HG02885 (cell line): ENCODE measurements around the gene TCF25.
"Not testable (repeated sequence)": the region's sequence is repeated elsewhere in the genome, so short reads cannot be mapped to it uniquely, and the experiment has no call there.

Experiments used
- ATAC-seq: cut with Tn5 transposase; IDR thresholded peaks from one replicate; pipeline ENCODE4 v1.9.1; 2021; ENCODE audit warnings: mild to moderate bottlenecking; ENCODE audit not compliant: unreplicated experiment, poor library complexity

The TCF25 gene

DNA sequence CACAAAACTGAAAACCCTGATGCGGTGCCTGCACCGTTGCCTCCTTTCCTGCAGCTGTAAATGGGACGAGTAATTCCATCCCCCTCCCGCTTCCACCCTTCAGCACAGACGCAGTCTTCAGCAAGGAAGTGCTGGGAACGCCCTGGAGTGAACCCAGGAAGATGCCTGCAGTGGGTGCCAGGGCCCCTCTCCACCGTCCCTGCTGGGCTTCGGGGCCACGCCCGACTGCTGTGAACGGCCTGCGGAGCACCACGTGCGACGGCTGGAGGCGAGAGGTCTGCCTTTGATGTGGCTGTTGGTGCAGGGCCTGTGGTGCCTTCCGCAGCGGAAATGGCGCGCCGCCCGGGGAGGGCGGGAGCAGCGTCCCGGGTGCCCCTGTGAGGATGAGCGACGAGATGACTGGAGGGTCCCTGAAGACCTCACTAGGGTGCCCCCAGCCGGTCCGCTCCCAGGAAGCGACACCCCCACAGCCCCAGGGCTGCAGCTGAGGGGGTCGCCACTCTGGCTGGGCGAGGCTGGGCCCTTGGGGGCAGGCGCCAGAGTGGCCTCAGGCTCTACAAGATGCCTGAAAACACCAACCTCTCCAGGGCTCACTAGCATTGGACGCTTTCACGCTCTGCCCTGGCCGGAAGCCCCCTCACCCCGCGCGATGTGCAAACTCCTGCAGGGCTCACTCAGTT is 44.5 kb downstream of the TCF25 start:
- ATAC-seq: peak; percentile 78

DNA sequence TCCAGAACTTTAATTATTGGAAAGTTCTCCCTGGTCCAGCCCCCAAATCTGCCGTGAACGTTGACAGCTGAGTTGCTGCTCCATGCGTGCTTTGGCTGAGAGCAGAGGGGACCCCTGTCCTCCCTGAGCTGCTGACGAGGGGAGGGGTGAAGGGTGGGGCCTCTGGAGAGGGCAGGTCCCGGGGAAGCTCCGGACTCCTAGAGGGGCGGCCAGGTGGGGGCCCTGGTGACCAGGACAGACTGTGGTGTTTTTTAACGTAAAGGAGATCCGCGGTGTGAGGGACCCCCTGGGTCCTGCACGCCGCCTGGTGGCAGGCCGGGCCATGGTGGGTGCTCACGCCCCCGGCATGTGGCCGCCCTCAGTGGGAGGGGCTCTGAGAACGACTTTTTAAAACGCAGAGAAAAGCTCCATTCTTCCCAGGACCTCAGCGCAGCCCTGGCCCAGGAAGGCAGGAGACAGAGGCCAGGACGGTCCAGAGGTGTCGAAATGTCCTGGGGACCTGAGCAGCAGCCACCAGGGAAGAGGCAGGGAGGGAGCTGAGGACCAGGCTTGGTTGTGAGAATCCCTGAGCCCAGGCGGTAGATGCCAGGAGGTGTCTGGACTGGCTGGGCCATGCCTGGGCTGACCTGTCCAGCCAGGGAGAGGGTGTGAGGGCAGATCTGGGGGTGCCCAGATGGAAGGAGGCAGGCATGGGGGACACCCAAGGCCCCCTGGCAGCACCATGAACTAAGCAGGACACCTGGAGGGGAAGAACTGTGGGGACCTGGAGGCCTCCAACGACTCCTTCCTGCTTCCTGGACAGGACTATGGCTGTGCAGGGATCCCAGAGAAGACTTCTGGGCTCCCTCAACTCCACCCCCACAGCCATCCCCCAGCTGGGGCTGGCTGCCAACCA is 45.3 kb downstream of the TCF25 start, which contains the start of gene MC1R:
Gene MC1R, plus strand, starts transcription at position 410 of the 895 bp plus-strand sequence. Its CDS starts 397 bp downstream, at position 807.
- ATAC-seq: no peak

DNA sequence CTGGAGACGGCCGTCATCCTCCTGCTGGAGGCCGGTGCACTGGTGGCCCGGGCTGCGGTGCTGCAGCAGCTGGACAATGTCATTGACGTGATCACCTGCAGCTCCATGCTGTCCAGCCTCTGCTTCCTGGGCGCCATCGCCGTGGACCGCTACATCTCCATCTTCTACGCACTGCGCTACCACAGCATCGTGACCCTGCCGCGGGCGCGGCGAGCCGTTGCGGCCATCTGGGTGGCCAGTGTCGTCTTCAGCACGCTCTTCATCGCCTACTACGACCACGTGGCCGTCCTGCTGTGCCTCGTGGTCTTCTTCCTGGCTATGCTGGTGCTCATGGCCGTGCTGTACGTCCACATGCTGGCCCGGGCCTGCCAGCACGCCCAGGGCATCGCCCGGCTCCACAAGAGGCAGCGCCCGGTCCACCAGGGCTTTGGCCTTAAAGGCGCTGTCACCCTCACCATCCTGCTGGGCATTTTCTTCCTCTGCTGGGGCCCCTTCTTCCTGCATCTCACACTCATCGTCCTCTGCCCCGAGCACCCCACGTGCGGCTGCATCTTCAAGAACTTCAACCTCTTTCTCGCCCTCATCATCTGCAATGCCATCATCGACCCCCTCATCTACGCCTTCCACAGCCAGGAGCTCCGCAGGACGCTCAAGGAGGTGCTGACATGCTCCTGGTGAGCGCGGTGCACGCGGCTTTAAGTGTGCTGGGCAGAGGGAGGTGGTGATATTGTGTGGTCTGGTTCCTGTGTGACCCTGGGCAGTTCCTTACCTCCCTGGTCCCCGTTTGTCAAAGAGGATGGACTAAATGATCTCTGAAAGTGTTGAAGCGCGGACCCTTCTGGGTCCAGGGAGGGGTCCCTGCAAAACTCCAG is 46.4 kb downstream of the TCF25 start:
- ATAC-seq: no peak

DNA sequence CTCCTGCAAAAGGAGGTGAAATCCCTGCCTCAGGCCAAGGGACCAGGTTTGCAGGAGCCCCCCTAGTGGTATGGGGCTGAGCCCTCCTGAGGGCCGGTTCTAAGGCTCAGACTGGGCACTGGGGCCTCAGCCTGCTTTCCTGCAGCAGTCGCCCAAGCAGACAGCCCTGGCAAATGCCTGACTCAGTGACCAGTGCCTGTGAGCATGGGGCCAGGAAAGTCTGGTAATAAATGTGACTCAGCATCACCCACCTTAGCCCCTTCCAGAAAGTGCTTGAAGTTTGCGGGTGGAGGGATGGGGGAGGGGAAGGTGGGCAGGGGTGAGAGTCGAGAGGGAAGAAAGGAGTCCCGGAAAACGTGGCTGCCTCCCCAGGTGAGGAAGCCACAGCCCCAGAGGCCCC is 47.3 kb downstream of the TCF25 start:
- ATAC-seq: no peak

DNA sequence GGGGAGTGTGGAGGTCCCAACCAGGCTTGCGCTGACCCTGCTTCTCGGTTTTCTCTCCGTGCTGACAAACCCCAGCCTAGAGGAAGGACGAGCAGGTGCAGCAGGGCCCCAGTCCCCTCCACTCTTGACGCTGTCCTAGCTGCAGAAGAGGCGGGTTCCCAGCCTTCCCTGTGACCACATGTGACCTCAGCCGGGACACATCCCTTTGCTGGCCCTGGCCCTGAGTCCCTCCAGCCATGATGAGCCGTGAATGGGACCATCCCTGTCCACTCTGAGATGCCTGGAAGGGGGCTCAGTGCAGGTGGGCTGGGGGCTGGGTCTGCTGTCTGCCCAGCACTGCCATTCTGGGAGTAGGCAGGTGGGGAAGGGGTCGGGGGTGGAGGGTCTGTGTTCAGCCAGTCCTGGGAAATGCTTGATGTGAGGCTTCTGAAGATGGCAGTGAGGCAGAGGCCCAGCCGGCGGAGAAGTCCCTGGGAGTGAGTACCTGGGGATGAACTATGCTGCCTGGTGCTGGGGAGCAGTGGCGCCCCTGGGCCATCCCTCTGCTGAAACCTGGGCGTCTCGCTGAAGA is 47.8 kb downstream of the TCF25 start:
- ATAC-seq: no peak

DNA sequence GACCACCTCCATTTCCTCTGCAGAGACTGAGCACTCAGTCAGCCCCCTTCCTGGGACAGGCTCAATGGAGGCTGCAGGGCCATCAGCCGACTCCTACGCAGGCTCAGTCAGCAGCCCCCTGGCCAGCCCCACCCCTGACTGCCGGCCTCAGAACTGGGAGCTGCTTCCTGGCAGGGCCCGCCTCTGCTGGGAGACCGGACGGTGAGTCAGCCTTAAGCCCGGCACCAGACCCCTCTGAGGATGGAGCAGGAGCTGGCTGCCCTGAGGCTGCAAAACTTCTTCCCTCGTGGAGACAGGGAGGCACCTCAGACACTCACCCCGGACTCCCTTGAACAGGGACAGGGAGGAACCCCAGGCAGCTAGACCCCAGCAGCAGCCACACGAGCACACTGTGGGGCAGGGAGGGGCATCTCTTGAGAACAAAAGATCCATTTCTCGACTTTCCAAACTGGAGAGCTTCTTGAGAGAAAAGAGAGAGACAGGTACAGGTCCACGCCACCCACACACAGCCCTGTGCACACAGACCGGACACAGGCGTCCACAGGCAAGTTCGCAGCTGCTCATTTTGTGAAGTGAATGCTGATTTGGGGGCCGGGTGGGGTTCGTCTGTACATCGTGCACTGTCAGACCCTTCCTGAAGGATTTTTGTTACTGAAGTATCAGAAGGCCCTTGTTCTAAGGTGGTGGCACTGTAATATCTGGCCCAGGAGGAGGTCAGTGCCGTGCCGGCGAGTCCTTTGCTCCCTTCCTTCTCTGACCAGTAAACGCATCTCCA is 48.5 kb downstream of the TCF25 start:
- no peak for ATAC-seq

DNA sequence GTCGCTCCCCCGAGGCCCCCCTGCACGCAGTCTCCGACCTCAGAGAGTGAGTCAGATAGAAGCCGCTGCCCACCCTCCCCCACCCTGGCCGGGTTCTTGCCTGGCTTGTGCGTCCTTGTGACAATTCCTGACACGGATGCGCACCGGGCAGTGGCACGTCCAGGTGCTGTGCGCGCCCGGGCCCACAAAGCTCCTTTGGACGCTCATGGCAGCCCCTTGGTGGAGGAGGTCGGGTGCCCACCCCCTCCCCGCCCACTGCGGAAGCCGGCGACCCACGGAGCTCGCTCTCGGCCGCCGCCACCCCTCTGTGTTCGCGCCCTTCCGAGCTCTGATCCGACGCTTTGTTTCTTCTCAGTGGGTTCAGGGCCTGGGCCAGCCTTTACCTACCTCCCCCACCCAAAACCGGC is 49.1 kb downstream of the TCF25 start:
- ATAC-seq: no peak

DNA sequence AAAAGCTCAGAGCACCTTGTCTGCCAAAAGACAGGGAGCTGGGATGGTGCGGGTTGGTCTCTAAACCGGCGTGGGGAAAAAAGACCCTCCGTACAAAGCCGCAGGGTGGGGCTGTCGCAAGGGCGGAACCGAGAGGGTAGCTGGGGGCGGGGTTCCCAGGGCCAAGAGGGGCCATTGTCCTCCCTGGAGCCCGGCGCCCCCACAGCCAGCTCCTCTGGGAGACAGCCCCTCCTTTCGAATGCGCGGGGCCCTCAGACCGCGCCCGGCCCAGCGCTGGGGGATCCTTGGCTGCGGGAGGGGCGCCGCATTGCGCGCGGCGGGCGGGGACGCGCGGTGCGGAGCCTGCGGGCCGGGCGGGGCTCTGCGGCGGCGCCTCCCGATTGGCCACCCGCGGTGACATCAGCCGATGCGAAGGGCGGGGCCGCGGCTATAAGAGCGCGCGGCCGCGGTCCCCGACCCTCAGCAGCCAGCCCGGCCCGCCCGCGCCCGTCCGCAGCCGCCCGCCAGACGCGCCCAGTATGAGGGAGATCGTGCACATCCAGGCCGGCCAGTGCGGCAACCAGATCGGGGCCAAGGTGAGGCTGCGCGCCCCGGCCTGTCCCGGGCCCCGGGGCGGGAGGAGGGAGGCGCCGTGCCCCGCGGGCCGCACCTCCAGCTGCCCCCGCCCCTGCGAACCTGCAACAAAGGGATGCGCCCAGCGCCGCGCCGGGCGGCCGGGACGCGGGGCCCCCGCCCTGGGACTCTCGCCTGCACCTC is 49.7 kb downstream of the TCF25 start, which contains the start of gene TUBB3:
Gene TUBB3, plus strand, starts transcription at position 459 of the 756 bp plus-strand sequence. Its CDS starts 60 bp downstream, at position 519.
- ATAC-seq: peak; percentile 52

DNA sequence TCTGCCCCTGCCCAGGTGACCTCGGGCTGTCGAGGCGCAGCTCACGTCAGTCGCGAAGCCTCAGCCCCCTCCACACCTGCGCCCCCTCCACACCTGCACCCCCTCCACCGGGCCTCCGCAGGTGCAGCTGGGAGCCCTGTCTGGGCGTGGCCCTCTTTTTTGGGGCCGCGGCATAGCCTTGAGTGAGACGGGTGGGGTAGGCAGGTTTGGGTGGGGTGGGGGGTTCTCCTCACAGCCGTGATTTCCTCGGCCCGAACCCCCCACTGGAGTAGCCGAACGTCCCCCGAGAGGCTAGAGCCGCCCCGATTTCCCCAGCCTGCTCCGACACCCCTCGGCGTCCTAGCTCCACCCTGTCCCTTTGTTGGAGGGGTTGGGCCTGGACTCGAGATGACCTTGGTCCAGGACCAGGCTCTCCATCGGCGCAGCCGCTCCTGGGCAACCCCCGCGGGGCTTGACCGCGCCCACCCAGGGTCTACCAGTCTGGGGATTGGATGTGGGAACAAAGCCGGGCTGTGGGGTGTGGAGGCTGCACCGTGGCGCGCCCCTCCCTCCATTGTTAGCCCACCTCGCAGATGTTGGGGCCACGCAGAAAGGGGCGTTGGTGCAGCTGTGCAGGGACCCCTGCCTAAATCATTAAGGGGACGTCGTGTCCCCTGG is 50.4 kb downstream of the TCF25 start:
- no peak for ATAC-seq

DNA sequence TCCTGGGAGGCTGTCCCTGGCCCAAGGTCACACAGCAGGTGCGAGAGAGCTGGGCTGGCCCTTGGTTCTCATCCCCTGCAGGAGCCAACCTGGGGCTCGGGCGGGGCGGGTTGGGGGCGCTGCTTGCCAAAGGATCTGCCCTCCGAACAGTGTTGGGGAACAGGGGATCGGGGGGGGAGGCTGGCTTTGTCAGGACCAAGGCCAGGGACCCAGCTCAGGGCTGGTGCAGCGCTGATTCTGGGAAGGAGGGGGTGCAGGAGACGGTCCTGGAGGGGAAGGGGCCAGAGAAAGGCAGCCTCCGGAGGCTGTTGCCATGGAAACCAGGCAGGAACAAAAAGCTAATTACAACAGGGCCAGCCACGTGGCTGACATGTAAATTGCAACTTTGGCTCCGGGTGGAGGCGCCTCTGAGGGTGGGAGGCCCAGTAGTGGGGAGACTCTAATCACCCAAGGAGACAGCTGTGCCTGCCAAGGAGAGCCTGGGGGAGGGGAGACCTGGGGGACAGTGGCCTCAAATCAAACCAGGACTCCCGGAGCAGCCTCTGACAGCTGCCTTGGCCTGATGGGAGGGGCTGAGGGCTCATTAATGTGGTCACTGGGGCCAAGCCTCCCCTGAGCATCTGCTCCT is 51.0 kb downstream of the TCF25 start:
- ATAC-seq: no peak

DNA sequence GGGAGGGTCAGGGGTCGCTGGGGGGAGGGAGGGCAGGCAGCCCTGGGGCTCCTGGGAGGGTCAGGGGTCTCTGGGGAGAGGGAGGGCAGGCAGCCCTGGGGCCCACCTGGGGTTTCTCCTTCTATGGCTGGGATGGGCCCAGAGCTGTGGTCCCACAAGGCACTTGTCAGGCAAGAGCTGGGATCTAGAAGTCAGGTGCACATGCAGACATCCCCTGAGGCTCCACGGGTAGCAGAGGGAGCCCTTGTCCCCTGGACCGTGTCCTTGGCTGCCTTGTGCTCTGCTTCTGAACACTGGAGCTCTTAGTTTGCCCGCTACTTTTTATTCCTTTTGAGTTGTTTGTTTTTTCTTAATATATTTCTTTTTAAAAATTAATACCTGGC is 51.5 kb downstream of the TCF25 start:
- no peak for ATAC-seq

DNA sequence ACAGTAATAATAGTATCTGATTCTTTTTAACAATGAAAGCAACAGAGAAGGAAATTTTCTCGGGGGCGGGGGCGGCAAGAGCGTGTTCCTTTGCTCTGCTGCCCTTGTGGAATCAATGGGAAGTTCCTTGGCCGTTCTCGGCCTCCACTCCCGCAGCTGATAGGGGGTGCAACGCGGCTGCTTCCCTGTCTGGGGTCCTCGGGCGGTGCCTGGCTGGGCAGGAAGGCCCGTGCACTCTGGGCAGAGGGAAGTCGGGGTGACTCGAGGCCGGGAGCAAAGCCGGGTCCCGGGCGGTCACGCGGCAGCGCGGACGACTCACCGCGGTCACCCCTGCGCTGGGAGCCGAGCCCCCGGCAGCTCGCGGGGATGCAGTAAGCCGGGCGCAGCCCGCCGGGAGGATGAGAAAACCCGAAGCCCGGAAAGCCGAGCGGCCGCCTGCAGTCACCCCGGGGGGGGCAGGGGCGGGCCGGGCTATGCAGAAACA is 52.2 kb downstream of the TCF25 start:
- ATAC-seq: no peak

DNA sequence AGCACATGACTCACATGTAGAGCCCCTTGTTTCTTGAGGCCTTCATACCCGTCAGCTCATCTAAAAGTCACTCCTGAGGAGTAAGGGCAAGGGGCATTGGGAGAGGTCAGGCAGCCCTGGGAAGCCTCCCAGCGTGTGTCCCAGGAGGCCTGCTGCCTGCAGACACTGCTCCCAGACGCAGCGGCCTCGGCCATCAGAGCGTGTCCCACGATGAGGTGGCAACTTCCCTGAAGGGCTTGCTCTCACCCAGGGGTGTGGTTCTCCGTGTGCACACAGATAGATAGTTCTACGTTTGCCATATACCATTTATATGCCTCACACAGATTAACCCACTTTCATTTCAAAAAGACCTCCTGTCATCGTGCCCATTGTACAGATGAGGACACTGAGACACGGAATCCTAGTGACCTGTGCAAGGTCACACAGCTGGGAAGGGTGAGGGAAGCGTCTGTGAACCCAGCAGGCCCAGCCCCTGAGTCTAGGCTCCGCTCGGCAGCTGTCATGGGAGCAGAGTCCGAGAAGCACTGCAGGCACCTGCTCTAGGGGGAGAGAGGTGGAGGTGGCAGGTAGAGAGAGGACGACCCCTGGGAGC is 58.0 kb downstream of the TCF25 start:
- no peak for ATAC-seq

DNA sequence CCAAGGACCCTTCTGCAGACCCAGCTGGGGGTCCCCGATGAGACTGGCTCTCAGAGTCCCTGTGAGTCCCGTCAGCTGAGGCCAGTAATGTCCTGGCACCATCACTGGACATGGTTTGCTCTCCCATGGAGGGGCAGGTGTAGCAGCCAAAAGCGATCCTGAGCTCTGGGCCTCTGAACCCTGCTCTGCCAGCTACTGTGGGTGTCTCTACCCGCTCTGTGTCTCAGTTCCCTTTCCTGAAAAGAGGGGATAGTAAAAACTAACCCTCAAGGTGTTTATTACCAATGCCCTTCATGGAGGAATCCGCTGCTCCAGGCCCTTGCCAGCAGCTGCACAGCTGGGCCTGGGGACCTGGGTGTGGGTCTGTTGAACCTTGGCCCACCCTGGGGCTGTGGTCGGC is 58.6 kb downstream of the TCF25 start:
- ATAC-seq: no peak

DNA sequence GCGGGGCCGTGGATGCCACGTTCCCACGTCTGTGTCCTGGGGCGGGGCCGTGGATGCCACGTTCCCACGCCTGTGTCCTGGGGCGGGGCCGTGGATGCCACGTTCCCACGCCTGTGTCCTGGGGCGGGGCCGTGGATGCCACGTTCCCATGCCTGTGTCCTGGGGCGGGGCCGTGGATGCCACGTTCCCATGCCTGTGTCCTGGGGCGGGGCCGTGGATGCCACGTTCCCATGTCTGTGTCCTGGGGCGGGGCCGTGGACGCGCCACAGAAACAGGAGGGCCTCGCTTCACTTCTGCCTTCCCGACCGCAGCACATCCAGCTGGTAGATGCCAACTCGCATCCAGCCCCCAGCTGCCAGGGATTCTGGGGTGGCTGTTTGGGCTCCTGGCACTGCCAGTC is 60.6 kb downstream of the TCF25 start:
- not testable (repeated sequence) for ATAC-seq

DNA sequence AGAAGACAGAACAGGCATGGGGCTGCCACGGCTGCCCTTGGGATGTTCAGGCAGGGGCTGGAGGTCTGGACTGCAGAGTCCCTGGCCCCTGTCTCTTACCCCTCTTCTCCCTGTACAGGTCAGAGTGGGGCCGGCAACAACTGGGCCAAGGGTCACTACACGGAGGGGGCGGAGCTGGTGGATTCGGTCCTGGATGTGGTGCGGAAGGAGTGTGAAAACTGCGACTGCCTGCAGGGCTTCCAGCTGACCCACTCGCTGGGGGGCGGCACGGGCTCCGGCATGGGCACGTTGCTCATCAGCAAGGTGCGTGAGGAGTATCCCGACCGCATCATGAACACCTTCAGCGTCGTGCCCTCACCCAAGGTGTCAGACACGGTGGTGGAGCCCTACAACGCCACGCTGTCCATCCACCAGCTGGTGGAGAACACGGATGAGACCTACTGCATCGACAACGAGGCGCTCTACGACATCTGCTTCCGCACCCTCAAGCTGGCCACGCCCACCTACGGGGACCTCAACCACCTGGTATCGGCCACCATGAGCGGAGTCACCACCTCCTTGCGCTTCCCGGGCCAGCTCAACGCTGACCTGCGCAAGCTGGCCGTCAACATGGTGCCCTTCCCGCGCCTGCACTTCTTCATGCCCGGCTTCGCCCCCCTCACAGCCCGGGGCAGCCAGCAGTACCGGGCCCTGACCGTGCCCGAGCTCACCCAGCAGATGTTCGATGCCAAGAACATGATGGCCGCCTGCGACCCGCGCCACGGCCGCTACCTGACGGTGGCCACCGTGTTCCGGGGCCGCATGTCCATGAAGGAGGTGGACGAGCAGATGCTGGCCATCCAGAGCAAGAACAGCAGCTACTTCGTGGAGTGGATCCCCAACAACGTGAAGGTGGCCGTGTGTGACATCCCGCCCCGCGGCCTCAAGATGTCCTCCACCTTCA is 61.5 kb downstream of the TCF25 start:
- ATAC-seq: no peak
